Right ventricle myocardium inferior (tissue), 1 donor: ENCODE measurements around the gene CNTN4. TPM values are rescaled to one million over a fixed set of nuclear protein-coding genes. Genes with fewer than 3 reads are reported as not detected.
A peak's percentile ranks its signal among the peaks of the same experiment; 100 is the strongest.

Experiments used
- ATAC-seq: fragments of 200-7000 bp; cut with Tn5 transposase; one replicate; pipeline ENCODE4 v1.9.1; 2020; ENCODE audit warnings: mild to moderate bottlenecking, moderate library complexity
- DNase-seq: peaks from one replicate; pipeline ENCODE4 v3.0.0; 2021; ENCODE audit errors: missing footprints
- intact Hi-C: fragments of 100-400 bp; cut with DNase I; formaldehyde crosslinking; loops from one replicate; pipeline ENCODE4 v1.11.0; 2022
- total RNA-seq: library from RNA; stranded (reverse); fragmentation: NEBNext Ultra II Directional; extraction: Animal tissue kit (Norgen Biotek cat#: 25700); gene quantifications from one replicate; pipeline ENCODE4 v1.2.1, GENCODE V29; 2021
- donor health status: DM: no; HTN: yes; CAD: no; lungs with severe emphysema.

The CNTN4 gene
- total RNA-seq, 1 donor from 2014 or later: 2.5 TPM

DNA sequence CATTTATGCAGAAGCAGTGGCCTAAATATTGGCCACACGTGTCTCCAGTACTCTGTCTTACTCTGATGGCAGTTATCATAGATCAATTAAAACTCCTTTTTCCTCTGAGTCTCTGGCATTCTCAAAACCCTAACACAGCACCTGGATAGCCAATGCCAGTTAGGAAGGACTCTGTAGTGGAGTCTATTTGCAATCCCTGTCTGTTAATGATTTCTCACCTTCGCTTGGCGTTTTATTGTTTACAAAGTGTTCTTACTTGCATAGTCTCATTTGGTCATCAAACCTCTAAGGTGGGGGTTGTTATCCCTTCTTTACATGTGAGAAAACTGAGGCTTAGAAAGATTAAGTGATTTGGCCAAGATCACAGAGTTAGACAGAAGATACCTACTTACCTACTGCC lies 752.7 kb downstream of the CNTN4 start:
- intact Hi-C loops: no loop called here
- DNase-seq (no peak), ATAC-seq (no peak)

DNA sequence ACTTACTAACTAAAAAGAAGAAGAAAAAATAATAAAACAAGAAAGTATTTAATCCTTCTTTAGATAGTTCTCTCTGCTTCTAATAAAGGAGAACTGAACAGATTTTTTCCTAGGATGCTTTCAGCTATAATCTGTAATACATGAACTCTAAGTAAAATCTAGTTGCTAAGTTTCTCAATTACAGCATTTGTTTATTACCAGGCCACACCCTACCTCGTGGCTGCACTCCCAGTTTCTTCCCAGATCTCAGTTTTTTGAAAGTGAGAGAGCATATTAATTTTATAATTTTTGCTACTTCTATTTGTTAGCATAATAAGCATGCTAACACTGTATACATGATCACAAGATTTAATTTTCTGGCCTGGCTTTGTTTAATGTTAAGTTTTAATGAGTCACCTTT lies 753.2 kb downstream of the CNTN4 start:
- DNase-seq: peak; percentile 64
- ATAC-seq: no peak
- intact Hi-C loops: no loop called here

DNA sequence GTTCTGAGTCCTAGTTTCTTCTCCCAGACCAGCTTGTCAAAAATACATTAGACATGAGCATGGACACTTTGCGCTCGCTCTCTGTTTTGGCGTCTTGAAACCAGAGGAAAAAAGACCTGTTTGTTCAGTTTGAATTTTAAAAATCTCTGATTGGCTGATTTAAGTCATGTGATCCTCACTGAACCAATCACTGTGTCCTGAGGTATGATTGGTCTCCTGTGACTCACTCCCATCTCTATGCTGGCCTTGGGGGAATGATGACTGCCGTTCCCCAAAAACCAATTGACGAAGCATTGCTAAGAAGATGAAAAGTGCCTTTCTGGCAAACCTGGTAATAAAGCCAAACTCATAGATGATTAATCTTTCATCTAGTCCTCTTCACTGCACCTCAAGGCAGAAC lies 755.0 kb downstream of the CNTN4 start:
- ATAC-seq (no peak), DNase-seq (no peak)

DNA sequence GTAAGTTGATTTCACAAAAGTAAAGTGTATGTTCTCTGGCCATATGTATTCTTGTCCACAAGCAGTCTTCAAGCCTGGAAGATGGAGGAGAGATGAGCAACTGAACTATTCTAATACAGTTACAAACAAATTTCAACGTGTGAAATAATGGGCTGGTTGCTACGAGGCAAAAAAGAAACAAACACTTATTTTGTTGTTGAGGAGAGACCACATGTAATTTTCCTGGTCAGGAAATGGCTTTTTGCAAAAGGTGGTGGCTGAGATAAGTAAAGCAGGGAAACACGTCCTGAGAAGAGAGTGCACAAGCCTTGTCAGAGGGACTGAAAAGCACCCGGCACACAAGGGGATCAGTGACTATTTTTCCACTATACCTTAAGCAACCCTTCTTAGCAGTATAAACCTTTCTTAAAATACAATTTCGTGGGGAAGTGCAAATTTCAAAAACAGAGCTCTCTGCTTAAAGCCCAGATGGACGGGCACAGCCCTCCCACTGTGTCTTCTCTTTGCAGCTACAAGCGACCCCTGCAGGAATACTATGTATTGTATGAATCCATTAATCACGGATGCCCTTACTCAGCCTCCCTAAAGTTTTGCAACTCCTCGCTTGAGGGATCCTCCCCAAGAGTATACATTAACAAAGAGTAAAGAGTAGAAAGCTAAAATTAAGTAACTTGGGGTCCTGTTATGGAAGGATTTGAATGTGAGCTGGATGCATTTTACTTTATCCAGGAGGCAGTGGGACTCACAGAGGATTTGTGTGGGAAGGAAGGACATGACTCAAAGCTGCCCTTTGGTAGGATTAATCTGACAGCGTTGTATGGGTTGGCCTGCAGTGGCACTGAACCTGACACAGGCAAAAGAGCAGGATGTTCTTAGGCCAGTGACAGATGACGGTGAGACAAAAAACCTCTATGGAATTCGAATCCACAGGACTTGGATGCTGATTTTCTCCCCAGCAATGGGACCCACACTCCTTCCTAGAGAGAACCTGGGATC lies 757.8 kb downstream of the CNTN4 start:
- intact Hi-C loops: no loop called here
- ATAC-seq: no peak
- DNase-seq: no peak

More for the DNA sequence above, 755.0 kb downstream of the CNTN4 start:
- intact Hi-C loops: no loop called here

DNA sequence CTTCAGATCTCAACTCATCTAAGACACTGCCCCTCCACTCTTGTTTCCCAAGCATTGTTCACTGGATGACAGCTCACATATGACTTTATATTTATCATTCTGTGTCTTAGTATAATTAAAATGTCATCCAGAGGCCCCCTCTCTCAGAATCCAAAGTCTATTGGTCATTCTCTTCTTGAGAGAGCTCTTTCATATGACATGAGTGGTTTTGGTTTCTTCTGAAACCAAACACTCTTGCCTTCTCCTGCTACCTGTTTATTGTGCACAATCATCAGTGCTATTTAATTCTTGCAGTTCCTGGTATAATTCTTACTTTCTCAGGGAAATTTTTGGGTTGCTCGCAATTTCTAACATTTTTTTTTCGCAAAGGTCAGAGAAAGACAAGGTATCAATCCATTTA lies 762.0 kb downstream of the CNTN4 start:
- DNase-seq (no peak), ATAC-seq (no peak)
- intact Hi-C loops: no loop called here

DNA sequence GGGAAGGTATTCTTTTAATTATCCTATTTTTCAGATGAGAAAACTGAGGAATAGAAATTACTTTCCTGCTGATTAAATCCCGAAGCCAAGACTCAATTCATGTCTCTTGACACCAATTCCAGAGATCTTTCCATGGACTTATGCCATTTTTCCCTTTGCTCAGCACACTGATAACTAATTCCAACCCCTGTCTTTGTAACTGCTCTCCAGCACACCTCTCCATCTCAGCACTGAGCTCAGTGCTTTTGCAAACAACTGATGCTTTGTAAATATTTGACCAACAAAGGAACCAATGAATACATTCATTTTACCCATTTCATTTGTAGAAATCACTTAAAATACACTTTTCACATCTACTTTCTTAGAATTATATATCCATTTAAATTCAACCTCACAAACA lies 762.5 kb downstream of the CNTN4 start:
- no peak for DNase-seq
- ATAC-seq: no peak
- intact Hi-C loops: no loop called here

DNA sequence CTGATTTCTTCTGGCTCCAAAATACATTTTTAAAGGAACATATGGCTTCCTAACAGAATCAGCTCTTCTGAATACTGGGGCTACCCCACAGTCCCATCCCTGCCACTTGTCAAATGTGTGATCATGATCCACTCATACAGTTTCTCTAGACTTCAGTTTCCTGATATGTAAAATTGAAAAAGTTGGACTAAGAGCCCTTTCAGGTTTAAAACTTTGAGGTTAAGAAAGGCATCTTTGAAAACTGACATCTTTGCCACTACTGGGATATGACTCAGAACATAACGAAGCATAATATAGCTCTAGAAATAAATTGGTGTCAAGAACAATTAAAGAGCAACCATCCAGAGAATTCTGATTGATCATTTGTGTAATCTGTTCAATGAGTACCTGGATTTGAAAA lies 763.3 kb downstream of the CNTN4 start:
- no peak for DNase-seq
- intact Hi-C loops: no loop called here
- no peak for ATAC-seq

DNA sequence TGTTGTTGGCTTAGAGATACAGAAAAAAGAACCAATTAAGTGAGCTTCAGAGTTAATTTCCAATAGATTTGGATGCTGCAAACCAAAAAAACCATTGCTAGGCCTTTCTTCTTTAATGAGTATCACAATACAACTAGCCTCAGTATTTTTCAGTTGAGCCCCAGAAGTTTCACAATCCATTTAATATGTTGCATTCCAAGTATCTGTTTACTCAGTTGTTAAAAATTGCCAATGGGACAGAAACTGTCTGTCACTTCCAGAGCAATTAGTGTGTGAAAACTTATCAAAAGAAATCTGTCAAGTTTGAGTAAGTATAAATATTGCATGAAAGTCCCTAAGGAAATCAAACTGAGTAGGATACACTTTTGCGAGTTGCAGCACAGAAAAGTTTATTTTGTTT lies 763.7 kb downstream of the CNTN4 start:
- intact Hi-C loops: no loop called here
- DNase-seq: no peak
- ATAC-seq: peak; percentile 57

DNA sequence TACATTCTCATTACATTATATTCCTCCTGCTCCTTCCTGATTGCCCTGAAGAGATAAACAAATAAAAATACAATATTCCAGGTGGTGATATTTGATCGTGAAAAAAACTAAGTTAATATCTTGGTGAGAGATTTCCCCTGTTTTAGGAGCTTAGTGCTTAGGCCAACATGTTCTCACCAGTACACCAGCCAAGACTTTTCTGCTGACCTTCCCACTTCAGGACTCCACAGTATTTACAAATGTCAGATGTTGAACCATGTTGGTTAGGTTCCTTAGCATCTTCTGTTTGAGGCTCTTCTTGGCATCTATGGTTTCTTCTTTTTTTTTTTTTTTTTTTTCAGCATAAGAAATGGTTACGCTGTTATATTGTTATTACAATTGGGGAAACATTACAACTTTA lies 764.5 kb downstream of the CNTN4 start:
- intact Hi-C loops: no loop called here
- no peak for DNase-seq
- peak; percentile 81 for ATAC-seq

DNA sequence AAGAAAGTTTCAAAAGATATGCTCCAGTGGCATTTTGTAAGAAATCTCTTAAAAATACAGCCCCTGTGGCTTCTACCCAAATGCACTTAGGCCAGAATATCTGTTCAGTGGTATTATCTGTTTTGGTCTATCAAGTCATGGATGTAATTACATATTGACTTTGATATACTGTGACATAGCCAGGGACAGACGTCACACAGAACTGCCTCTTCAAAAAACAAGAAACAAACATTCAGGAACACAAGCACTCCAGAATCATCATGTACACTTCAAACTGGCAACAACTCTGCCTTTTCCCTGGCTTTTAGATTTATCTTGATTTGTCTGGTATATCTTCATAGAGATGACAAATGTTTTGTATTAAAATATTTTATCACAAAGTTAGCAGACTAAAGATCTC lies 771.2 kb downstream of the CNTN4 start:
- ATAC-seq (no peak), DNase-seq (no peak)
- intact Hi-C loops: no loop called here

DNA sequence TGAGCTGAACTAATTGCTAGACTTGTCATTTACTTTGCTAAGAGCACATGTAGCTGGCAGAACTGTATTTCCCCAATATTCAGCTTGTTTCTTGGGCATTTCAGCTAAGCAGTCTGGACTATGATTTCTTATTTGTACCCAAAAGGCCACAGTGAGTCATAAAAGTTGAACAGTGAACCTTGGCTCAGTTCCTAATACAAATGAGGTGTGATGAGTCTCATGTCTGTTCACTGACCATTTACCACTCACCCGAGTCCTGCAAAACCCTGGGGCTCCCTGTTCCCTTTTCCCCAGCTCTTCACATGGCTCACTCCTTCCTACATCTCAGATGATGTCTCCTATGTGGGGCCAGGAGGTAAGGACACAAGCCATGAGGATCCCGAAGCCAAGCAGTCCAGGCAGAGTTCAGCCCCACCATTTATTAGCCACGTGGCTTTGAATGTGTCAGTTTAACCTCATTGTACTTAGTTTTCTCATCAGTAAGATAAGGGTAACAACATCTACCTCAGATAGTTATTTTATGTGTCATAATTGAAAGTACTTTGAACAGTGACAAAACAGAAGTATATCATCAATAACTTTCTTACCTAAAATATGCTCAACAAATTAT lies 772.2 kb downstream of the CNTN4 start:
- ATAC-seq: no peak
- DNase-seq: no peak
- intact Hi-C loops: no loop called here

DNA sequence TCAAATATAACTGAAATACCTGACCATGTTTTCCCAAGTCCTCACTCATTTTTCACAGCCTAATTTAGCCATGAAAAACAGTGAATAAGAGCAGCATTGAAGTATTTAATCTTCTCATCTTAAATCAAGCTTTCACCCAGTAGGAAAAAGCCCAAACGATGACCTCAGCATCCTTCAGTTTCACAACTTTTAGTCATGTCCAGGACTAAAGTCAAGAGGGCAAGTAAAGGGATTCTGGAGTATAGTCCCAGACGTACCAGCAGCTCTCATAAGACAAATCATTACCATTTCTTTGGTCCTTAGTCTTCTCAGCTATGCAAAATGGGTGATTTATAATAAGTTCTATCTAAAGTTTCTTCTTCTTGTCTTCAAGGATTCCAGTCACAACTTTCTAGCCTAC lies 774.2 kb downstream of the CNTN4 start:
- ATAC-seq (peak; percentile 85), DNase-seq (no peak)
- intact Hi-C loops: no loop called here

DNA sequence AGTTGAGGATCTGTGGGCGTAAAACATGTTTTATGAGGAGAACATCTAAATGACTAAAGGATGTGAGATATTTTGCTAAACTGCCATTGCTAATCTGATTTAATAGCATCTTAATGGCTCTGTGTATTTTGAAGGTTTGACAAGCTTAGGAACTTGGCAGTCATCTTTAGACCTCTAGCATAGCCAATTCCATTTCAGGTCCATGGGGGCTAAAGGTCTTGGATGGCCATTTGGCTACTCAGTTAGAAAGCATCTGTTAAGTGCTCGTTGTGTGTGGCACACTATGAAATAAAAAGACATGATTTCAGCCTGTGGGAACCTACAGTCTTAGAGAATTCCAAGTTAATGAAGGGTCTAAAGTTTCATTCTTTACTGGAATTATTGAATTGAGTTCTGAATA lies 775.3 kb downstream of the CNTN4 start:
- DNase-seq (no peak), ATAC-seq (peak; percentile 62)
- intact Hi-C loops: no loop called here

DNA sequence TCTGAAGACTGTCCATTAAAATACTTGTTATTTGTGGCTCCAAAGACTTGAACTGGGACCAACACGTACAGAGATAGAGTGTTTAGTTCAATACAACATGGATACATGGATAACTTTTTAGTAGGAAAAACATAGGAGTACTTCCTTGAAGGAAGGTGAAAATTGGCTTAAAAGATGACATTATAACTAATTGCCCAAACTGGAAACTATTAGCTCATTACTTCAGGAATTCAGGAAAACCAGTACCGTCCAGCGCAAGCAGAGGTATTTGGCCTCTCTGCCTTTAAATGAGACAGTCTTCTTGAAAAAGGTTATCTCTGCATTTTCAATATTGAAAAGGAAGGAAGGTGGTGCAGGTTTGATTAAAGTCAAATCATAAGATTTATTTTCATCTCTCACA lies 777.0 kb downstream of the CNTN4 start:
- DNase-seq: no peak
- intact Hi-C loops: no loop called here
- ATAC-seq: no peak

DNA sequence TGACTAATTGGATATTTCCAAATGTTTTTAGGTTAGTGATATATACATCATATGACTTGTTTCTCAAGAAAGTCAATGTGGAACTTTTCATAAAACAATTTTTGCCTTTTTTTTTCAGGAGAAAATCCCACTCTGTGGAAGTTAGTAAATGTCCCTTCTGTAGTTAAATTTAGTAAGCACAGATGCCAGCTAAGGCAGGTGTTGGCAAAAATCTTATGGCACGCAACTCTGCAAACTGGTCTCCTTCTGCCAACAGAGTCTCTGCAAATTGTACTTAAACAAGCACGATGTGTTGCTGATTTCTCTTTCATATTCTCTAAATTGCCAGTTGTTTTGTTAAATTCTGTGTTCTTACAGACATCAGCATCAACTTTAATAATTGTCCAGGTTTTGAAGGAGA lies 777.7 kb downstream of the CNTN4 start:
- ATAC-seq (no peak), DNase-seq (no peak)
- intact Hi-C loops: no loop called here

DNA sequence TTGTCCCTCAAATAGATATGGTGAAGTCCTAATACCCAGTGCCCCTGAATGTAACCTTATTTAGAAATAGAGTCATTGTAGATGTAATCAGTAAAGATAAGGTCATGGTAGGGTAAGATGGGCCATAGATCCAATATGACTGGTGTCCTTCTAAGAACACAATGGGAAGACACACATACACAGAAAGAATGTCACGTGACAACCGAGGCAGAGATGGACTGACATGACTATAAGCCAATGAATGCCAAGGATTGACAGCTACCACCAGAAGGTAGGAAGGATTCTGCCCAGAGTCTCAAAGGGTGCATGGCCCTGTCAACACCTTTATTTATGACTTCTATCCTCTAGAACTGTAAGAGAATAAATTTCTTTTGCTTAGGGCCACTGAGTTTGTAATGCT lies 780.4 kb downstream of the CNTN4 start:
- ATAC-seq: no peak
- DNase-seq: no peak
- intact Hi-C loops: no loop called here

DNA sequence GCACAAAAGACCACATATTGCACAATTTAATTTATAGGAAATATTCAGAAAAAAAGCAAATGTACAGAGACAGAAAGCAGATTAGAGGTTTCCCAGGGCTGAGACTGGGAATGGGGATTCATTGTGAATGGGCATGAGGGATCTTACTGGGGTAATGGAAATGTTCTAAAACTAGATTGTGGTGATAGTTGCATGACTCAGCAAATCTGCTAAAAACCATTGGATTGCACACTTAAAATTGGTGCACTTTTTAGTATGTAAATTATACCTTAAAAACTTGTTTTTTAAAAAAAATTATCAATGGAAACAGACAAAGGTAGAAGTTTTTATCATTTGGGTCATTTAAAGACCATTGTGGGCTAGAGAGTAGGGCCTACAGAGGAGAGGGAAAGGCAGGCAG lies 780.9 kb downstream of the CNTN4 start:
- intact Hi-C loops: no loop called here
- ATAC-seq (no peak), DNase-seq (no peak)

DNA sequence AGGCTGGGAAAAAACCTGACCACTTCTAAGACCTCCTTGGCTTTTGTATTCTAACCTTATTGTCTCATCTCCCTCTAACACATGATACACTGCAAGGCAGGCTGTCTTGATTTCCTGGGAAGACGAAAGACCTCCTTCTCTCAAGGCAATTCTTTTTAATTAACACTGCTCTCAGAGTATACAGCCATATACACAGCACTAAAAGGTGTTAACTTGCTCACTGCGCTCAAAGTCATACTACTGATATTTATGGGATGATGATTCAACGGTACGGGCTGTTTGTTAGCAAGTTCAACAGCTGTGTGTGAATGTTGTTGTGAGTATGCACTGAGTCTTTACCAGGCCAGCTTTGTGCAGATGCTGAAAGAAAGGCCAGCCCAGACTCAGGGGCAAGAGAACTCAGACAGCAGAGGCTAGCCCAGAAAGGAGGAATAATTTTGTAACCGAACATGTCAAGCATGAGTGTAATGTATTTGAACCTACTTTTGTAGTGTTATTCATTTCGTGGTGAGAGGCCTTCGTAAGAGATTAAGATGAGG lies 781.6 kb downstream of the CNTN4 start:
- DNase-seq: no peak
- intact Hi-C loops: no loop called here
- no peak for ATAC-seq

DNA sequence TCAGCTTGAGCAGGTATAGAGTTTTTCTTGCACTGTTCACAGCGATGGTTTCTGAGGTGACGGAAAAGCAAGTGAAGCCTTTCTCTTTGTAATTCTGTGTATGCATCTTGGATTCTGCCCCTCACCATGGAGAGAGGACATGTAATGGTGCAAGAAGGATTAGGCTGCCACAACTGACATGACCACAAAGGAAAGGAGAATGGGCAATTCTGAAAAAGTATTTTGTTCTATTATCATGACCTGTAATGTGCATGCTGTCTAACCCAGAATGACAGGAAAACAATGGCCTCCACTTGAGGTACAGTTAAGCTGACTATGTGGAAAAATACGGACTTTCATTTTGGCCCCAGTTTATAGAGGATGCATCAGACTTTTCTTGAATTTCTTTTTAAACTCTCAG lies 784.6 kb downstream of the CNTN4 start:
- intact Hi-C loops: no loop called here
- ATAC-seq (no peak), DNase-seq (no peak)

DNA sequence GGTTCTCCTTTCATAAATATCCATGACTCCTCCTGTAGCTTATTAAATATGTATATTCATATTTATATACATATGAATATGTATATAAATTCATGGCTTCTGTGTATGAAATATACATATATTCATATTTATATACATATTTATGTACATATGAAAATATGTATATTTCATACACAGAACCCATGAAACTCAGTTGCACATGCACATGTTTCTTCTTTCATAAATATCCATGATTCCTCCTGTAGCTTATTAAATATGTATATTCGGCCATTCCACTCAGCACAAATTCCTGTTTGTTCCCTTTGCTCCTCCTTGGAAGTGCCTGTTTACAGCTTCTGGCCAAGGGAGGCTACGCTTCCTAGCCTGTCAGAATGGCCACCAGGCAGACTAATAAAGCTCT lies 789.9 kb downstream of the CNTN4 start:
- DNase-seq (no peak), ATAC-seq (no peak)
- intact Hi-C loops: no loop called here
